DND-41 (cell line): ENCODE measurements around the gene EID3.

Experiments used
- ATAC-seq: fragments of 200-7000 bp; cut with Tn5 transposase; 3 replicates; pipeline ENCODE4 v1.9.1; 2021; ENCODE audit warnings: low read depth; ENCODE audit not compliant: insufficient read depth
- DNase-seq: peaks from one replicate; pipeline ENCODE4 v3.0.0-alpha.2; 2020
- H2AFZ ChIP-seq: 2 replicates; pipeline ENCODE4 v1.6.0; 2012; ENCODE audit warnings: low read depth, low read length
- H3K27ac ChIP-seq: 2 replicates; pipeline ENCODE4 v1.5.1; 2012; ENCODE audit warnings: low read length, inconsistent platforms
- H3K27me3 ChIP-seq: fragments of 200-600 bp; sonication (generic); 2 replicates; pipeline ENCODE4 v1.6.0; 2012; ENCODE audit warnings: low read length, mild to moderate bottlenecking, inconsistent platforms; ENCODE audit not compliant: insufficient read depth, poor library complexity
- H3K36me3 ChIP-seq: 2 replicates; pipeline ENCODE4 v1.5.1; 2012; ENCODE audit warnings: low read length, inconsistent platforms; ENCODE audit not compliant: insufficient read depth
- H3K4me1 ChIP-seq: 2 replicates; pipeline ENCODE4 v1.5.1; 2012; ENCODE audit warnings: mild to moderate bottlenecking, low read length; ENCODE audit not compliant: insufficient read depth
- H3K4me2 ChIP-seq: 2 replicates; pipeline ENCODE4 v1.6.0; 2012; ENCODE audit warnings: mild to moderate bottlenecking, moderate library complexity, low read length, inconsistent platforms; ENCODE audit not compliant: insufficient read depth
- H3K4me3 ChIP-seq, 2 experiments: fragments of 200-600 bp in 1 of 2; shearing (Covaris generic) in 1 of 2; 2 replicates each; pipeline ENCODE4 v1.5.1; 2012 to 2016; ENCODE audit warnings: inconsistent platforms in 2 of 2, low read length in 2 of 2, mild to moderate bottlenecking in 2 of 2, low read depth in 1 of 2, moderate library complexity in 1 of 2
- H3K79me2 ChIP-seq: 2 replicates; pipeline ENCODE4 v1.6.0; 2012; ENCODE audit warnings: low read length, inconsistent platforms; ENCODE audit not compliant: insufficient read depth
- H3K9ac ChIP-seq: 2 replicates; pipeline ENCODE4 v1.6.0; 2012; ENCODE audit warnings: low read depth, mild to moderate bottlenecking, inconsistent platforms, low read length, moderate library complexity
- H3K9me3 ChIP-seq: 2 replicates; pipeline ENCODE4 v1.5.1; 2012; ENCODE audit warnings: low read length, moderate library complexity, mild to moderate bottlenecking, inconsistent platforms; ENCODE audit not compliant: insufficient read depth, severe bottlenecking
- H4K20me1 ChIP-seq: 2 replicates; pipeline ENCODE4 v1.6.0; 2012; ENCODE audit warnings: low read length; ENCODE audit not compliant: insufficient read depth
- CTCF ChIP-seq: IDR thresholded peaks from 2 replicates; pipeline ENCODE4 v1.5.1; 2012; ENCODE audit warnings: borderline replicate concordance, low read length, moderate library complexity, mild to moderate bottlenecking; ENCODE audit not compliant: poor library complexity, severe bottlenecking; ENCODE audit errors: extremely low read depth
- EZH2 ChIP-seq: IDR thresholded peaks from 3 replicates; pipeline ENCODE4 v1.6.1; 2012; ENCODE audit warnings: borderline replicate concordance, low read depth, mild to moderate bottlenecking, moderate library complexity, low read length, inconsistent platforms; ENCODE audit not compliant: severe bottlenecking

The EID3 gene

DNA sequence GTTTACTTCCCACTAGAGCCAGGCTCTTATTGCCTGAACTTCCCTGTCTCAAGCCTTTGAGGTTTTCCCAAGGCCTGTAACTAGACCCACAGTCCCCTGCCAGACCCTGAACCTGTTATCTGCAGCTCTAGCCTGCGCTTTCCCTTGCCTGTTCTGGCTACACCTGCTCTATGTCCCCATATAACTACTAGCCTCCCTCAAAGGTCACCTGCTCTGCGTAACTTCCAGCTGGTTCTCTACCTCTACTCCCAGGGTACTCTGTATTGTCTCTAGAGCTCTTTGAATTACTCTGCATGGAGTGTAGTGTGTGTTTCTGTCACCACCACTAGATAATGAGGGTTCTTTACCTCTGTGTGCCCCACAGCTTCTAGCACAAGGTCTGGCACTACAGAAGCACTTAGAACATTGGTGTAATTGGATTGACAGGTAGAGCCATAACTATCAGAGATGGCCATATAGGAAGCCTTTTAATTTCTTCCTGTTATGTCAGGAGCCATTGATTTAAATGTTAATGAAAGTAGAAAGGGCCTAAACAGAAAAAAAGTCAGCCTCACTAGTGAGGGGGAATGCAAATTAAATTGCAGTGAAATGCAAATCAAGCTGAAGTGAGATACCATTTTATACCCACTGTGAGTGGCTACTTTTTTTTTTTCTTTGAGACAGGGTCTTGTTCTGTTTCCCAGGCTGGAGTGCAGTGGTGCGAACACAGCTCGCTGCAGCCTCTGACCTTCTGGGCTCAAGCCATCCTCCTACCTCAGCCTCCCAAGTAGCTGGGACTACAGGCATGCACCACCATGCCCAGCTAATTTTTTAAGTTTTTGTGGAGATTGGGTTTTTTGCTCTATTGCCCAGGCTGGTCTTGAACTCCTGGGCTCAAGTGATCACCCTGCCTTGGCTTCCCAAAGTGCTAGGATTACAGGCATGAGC is 47.8 kb downstream of the EID3 start:
- Histone ChIP-seq H3K4me3 (no peak overlapping the region), H3K4me1 (no peaks in the 10 kb centered on the region), H2AFZ (no peak overlapping the region), H3K27me3 (no peaks in the 10 kb centered on the region), H3K9me3 (no peaks in the 10 kb centered on the region), H4K20me1 (no peaks in the 10 kb centered on the region), H3K36me3 (peaks cover 56% of the 10 kb centered on the region), H3K4me2 (no peak overlapping the region), H3K27ac (no peak overlapping the region), H3K9ac (no peak overlapping the region), H3K79me2 (no peaks in the 10 kb centered on the region)
- TF ChIP-seq EZH2: no peak
- DNase-seq (no peak), ATAC-seq (no peak)

DNA sequence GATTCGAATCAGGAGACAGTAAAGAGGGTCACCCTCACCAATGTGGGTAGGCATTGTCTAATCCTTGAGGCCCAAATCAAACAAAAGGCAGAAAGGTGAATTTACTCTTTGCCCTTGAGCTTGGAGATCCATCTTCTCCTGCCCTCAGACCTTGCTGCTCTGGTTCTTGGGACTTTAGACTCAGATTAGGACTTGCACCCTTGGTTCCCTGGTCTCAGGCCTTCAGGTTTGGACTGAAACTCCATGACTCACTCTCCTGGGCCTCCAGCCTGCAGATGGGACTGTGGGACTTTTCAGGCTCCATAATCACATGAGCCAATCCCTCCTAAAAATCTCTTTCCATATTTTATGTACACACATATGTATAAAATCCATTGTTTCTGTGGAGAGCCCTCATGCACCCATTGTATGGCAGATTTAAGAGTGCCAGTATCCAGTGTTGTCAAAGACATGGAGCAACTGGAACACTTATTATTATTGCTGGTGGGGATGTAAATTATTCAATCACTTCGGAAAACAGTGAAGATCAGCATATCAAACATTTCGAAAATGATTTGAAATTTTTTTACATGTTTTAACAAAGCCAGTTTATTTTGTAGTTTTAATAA is 48.7 kb downstream of the EID3 start:
- TF ChIP-seq CTCF (no peak), EZH2 (no peak)
- Histone ChIP-seq H3K4me3 (no peak overlapping the region), H2AFZ (no peak overlapping the region), H3K27ac (no peak overlapping the region), H3K36me3 (peaks cover 50% of the 10 kb centered on the region), H3K9me3 (no peaks in the 10 kb centered on the region), H3K9ac (no peak overlapping the region), H3K4me2 (no peak overlapping the region), H3K27me3 (no peaks in the 10 kb centered on the region), H3K79me2 (no peaks in the 10 kb centered on the region), H4K20me1 (no peaks in the 10 kb centered on the region), H3K4me1 (no peaks in the 10 kb centered on the region)
- DNase-seq (no peak), ATAC-seq (no peak)

- ATAC-seq (no peak), DNase-seq (peak; percentile 1)
- H3K4me1 ChIP-seq: no peaks in the 10 kb centered on the region
- H3K27ac ChIP-seq: no peak overlapping the region
- H3K36me3 ChIP-seq: peaks cover 39% of the 10 kb centered on the region
- H4K20me1 ChIP-seq: no peaks in the 10 kb centered on the region
- H3K79me2 ChIP-seq: no peaks in the 10 kb centered on the region
- H2AFZ ChIP-seq: no peak overlapping the region
- H3K4me3 ChIP-seq: no peak overlapping the region
- no peak overlapping the region for H3K4me2 ChIP-seq
- TF ChIP-seq CTCF: no peak
- no peak for TF ChIP-seq EZH2
- H3K27me3 ChIP-seq: no peaks in the 10 kb centered on the region
- H3K9me3 ChIP-seq: no peaks in the 10 kb centered on the region
- H3K9ac ChIP-seq: no peak overlapping the region
Measured at GRCh38 chr12:104353012-104353981, 49.8 kb downstream of the EID3 start.
